BLaER1 treated with 17β-estradiol and CSF1 and Interleukin-3, amounts not matched to agents 10 nM and 100 nM (cell line): ENCODE results near the gene MBP.
A peak's percentile ranks its signal among the peaks of the same experiment; 100 is the strongest.

Experiments used
- H3K27ac ChIP-seq, 11 experiments: shearing (Covaris generic); formaldehyde crosslinking; 2 replicates each; pipeline ENCODE4 v1.8.1; 2022
- H3K27me3 ChIP-seq, 11 experiments: shearing (Covaris generic); formaldehyde crosslinking; 2 replicates each; pipeline ENCODE4 v1.8.1; 2022
- H3K36me3 ChIP-seq, 11 experiments: shearing (Covaris generic); formaldehyde crosslinking; 2 replicates each; pipeline ENCODE4 v1.8.1; 2022
- H3K4me1 ChIP-seq, 10 experiments: shearing (Covaris generic); formaldehyde crosslinking; 2 replicates each; pipeline ENCODE4 v1.8.1; 2022
- H3K4me2 ChIP-seq, 11 experiments: shearing (Covaris generic); formaldehyde crosslinking; 2 replicates each; pipeline ENCODE4 v1.8.1; 2022
- H3K4me3 ChIP-seq, 10 experiments: shearing (Covaris generic); formaldehyde crosslinking; 2 replicates each; pipeline ENCODE4 v1.8.1; 2022
- H3K9ac ChIP-seq, 11 experiments: shearing (Covaris generic); formaldehyde crosslinking; 2 replicates each; pipeline ENCODE4 v1.8.1; 2022
- H3K9me3 ChIP-seq, 11 experiments: shearing (Covaris generic); formaldehyde crosslinking; replicated peaks in 1 of 11; 2 replicates each; pipeline ENCODE4 v1.8.1; 2022
- H4K20me1 ChIP-seq, 11 experiments: shearing (Covaris generic); formaldehyde crosslinking; 2 replicates each; pipeline ENCODE4 v1.8.1; 2022
- Cebpa-rat ChIP-seq, 11 experiments: shearing (Covaris generic); IDR thresholded peaks; 2 replicates each; pipeline ENCODE4 v1.8.1; 2022

MBP gene

DNA sequence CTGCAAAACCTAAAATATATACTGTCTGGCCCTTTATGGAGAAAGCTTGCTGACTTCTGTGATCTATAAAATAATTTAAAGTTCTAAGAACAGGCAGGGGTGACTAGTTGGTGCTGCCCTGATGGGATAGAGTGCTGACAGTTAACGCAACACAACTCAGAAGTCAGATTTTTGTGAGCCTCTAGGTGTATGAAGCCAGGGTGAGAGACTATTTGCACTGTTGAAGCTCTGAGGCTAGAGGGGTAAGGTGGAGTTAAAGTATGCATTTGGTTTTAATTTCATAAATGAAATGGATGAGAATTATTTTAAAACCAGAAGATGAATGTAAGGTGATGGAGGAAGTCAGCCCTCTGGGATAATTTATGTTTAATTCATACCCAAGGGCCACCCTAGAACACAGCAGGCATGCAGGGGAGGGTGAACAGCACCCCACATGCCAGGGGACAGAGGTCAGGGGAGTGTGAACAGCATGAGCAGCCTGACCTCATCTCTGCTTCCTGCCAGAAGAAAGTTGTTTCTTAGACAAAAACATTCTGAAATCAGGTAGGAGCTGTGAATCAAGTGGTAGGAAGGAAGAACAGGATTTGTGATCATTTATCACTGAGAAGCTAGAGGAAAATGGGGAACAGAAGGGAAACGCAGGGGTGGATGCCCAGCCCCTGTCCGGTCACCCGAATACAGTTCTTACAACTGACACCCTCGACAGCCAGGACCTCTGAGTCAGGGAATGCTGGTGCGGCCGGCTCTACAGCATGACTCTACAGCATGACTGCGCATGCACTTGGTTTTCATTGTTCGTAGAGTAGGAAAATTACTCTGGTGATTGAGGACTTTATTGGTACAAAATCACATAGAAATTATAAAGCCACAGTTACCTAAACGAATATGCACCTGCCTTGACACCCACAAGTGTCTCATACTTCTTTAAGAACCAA is 93.1 kb downstream of the MBP start:
- H3K36me3 ChIP-seq = peaks cover 55 to 81% (median 75%) of the 10 kb centered on the region in 11 experiments
- H3K27me3 ChIP-seq = no peaks in the 10 kb centered on the region
- no peak overlapping the region for H3K4me3 ChIP-seq
- no peak overlapping the region for H3K4me2 ChIP-seq
- peaks cover 0 to 16% (median under 1%) of the 10 kb centered on the region in 10 experiments; a peak in 8 of 20 replicates for H3K4me1 ChIP-seq
- H3K9ac ChIP-seq = peak overlapping the region in 1 of 11 experiments; percentile 23; a peak in 1 of 22 replicates
- peaks cover 51 to 82% (median 69%) of the 10 kb centered on the region in 11 experiments for H4K20me1 ChIP-seq
- no peak overlapping the region for H3K27ac ChIP-seq
- H3K9me3 ChIP-seq = peaks cover 6 to 34% (median 25%) of the 10 kb centered on the region in 11 experiments; a peak in 20 of 22 replicates
- TF ChIP-seq Cebpa-rat (IDR thresholded peaks at IDR 0.05) = no peak

- Histone ChIP-seq H3K4me3 (no peak overlapping the region), H3K27ac (no peak overlapping the region), H3K9me3 (peaks cover 6 to 27% (median 17%) of the 10 kb centered on the region in 11 experiments; a peak in 20 of 22 replicates), H3K4me1 (peaks cover under 1 to 19% (median 5%) of the 10 kb centered on the region in 10 experiments; a peak in 13 of 20 replicates), H3K36me3 (peaks cover 52 to 81% (median 74%) of the 10 kb centered on the region in 11 experiments), H3K27me3 (no peaks in the 10 kb centered on the region), H4K20me1 (peaks cover 52 to 82% (median 70%) of the 10 kb centered on the region in 11 experiments), H3K4me2 (no peak overlapping the region), H3K9ac (no peak overlapping the region)
- TF ChIP-seq Cebpa-rat (IDR thresholded peaks at IDR 0.05) = no peak
Observed at GRCh38 chr18:77038182-77038858, 94.3 kb downstream of the MBP start.

- Histone ChIP-seq H3K4me3 (no peak overlapping the region), H3K27ac (no peak overlapping the region), H3K4me1 (peaks cover 6 to 26% (median 11%) of the 10 kb centered on the region in 10 experiments; a peak in 17 of 20 replicates), H3K9me3 (peaks cover 6 to 21% (median 9%) of the 10 kb centered on the region in 11 experiments; a peak in 20 of 22 replicates), H3K4me2 (no peak overlapping the region), H4K20me1 (peaks cover 56 to 85% (median 76%) of the 10 kb centered on the region in 11 experiments), H3K9ac (no peak overlapping the region; a peak in 1 of 22 replicates), H3K27me3 (no peaks in the 10 kb centered on the region), H3K36me3 (peaks cover 53 to 81% (median 75%) of the 10 kb centered on the region in 11 experiments)
- no peak for TF ChIP-seq Cebpa-rat (IDR thresholded peaks at IDR 0.05)
Observed at GRCh38 chr18:77037567-77037966, 95.0 kb downstream of the MBP start.

GRCh38 chr18:77035380-77036187 is 97.0 kb downstream of the MBP start:
- Histone ChIP-seq H3K9ac (no peak overlapping the region), H3K4me2 (peak overlapping the region in 1 of 11 experiments; percentile 22; a peak in 1 of 22 replicates), H3K27ac (no peak overlapping the region), H3K4me1 (peaks cover 9 to 31% (median 16%) of the 10 kb centered on the region in 10 experiments; a peak in 17 of 20 replicates), H3K36me3 (peaks cover 62 to 92% (median 86%) of the 10 kb centered on the region in 11 experiments), H4K20me1 (peaks cover 69 to 97% (median 90%) of the 10 kb centered on the region in 11 experiments), H3K27me3 (no peaks in the 10 kb centered on the region), H3K4me3 (no peak overlapping the region), H3K9me3 (peaks cover 0 to 25% (median 13%) of the 10 kb centered on the region in 11 experiments; a peak in 14 of 22 replicates)
- no peak for TF ChIP-seq Cebpa-rat (IDR thresholded peaks at IDR 0.05)

DNA sequence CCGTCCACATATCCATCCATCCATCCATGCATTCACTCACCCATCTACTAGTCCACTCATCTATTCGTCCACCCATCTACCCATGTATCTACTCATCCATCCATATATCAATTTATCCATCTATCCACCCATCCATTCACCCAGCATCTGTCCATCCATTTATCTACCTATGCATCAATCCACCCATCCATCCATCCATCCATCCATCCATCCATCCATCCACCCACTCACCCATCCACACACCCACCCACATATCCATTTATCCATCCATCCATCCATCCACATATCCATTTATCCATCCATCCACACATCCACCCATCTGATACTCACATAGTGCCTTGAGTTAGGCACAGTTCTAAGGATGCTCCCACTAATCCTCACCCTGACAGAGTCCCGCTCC is 99.0 kb downstream of the MBP start:
- Histone ChIP-seq H3K27ac (no peak overlapping the region), H3K9me3 (peaks cover 0 to 36% (median 25%) of the 10 kb centered on the region in 11 experiments; a peak in 19 of 22 replicates), H3K4me3 (no peak overlapping the region), H3K4me2 (peak overlapping the region in 2 of 11 experiments; percentile 0 to 10; a peak in 1 of 22 replicates), H3K4me1 (peaks cover 9 to 26% (median 16%) of the 10 kb centered on the region in 10 experiments; a peak in 17 of 20 replicates), H3K27me3 (no peaks in the 10 kb centered on the region), H3K36me3 (peaks cover 74 to 90% (median 86%) of the 10 kb centered on the region in 11 experiments), H3K9ac (no peak overlapping the region), H4K20me1 (peaks cover 55 to 90% (median 82%) of the 10 kb centered on the region in 11 experiments)
- TF ChIP-seq Cebpa-rat (IDR thresholded peaks at IDR 0.05) = no peak

GRCh38 chr18:77032181-77032701 is 100.3 kb downstream of the MBP start:
- peak overlapping the region in 3 of 11 experiments; percentile 22 to 32 (median 25); a peak in 5 of 22 replicates for H3K4me2 ChIP-seq
- H3K27me3 ChIP-seq = no peaks in the 10 kb centered on the region
- H3K4me3 ChIP-seq = no peak overlapping the region
- peaks cover 0 to 36% (median 25%) of the 10 kb centered on the region in 11 experiments; a peak in 19 of 22 replicates for H3K9me3 ChIP-seq
- H3K36me3 ChIP-seq = peaks cover 64 to 82% (median 75%) of the 10 kb centered on the region in 11 experiments
- no peak for TF ChIP-seq Cebpa-rat (IDR thresholded peaks at IDR 0.05)
- H3K4me1 ChIP-seq = peaks cover 8 to 26% (median 15%) of the 10 kb centered on the region in 10 experiments; a peak in 17 of 20 replicates
- peaks cover 46 to 81% (median 74%) of the 10 kb centered on the region in 11 experiments; a peak in 21 of 22 replicates for H4K20me1 ChIP-seq
- H3K27ac ChIP-seq = peak overlapping the region in 1 of 11 experiments; percentile 12; a peak in 1 of 22 replicates
- H3K9ac ChIP-seq = no peak overlapping the region

DNA sequence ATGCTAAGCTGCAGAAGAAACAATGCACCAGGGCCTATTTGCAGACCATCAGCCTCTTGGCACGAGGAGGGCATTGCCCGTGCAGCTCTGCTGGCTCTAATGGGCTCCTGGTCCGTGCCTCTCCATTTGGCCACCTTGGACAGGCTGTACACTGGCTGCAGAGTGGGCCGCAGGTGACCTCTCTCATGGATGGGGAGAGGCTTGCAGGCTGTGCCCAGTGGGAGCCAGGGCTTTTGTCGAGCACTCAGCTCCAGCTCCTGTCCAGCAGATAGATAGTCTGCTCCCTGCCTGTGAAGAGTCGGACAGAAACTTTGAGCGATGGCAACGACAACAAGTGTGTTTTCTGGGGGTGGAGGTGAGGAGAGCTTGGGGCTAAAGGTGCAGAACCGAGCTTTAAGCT is 100.9 kb downstream of the MBP start:
- Histone ChIP-seq H3K9me3 (peaks cover 0 to 36% (median 25%) of the 10 kb centered on the region in 11 experiments; a peak in 19 of 22 replicates), H3K27me3 (no peaks in the 10 kb centered on the region), H4K20me1 (peaks cover 47 to 81% (median 74%) of the 10 kb centered on the region in 11 experiments; a peak in 21 of 22 replicates), H3K27ac (no peak overlapping the region), H3K4me1 (peaks cover 7 to 26% (median 15%) of the 10 kb centered on the region in 10 experiments; a peak in 17 of 20 replicates), H3K4me3 (no peak overlapping the region), H3K4me2 (no peak overlapping the region), H3K36me3 (peaks cover 65 to 82% (median 75%) of the 10 kb centered on the region in 11 experiments), H3K9ac (no peak overlapping the region)
- no peak for TF ChIP-seq Cebpa-rat (IDR thresholded peaks at IDR 0.05)
